ENCODE data around the gene PITPNC1.
"Not testable (repeated sequence)": the region's sequence is repeated elsewhere in the genome, so short reads cannot be mapped to it uniquely, and the experiment has no call there.

Gene PITPNC1

DNA sequence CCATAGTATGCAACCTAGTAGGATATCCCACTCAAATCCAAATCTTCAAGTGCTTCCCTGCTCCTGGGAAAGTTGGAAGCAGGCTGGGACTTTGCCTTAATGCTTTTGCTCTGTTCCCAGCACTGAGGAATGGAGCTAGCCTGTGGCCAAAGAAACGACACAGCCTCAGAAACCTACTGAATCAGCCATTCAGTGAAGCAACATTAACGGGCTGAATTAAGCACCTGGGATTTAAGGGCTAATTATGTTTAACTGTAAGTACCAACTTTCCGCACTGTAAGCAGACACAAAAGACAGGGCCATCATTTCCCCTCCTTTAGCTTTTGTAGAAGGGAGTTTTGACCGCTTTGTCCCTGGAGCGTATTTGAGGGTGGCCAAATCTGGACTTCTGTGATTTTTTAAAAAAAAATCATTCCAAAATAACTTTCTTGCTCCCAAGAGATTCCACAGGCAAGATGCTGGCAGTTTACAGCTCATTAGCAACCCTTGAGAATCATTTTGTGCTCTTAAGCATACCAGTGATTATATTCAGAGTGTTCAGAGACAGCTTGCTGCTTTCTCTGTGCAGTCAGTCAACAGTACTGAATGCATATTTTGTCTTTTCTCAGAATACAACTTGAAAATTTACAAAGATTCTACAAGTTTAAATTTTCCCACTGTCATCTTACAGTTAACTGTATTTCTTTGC lies 323.1 kb downstream of the PITPNC1 start:
- Histone ChIP-seq H3K27me3 (replicated peaks; ENCODE audit: insufficient read depth, low read length) (no peaks in the 10 kb centered on the region), H3K9me3 (replicated peaks; ENCODE audit: insufficient read depth, low read length) (no peaks in the 10 kb centered on the region), H3K79me2 (ENCODE audit: low read length) (no peaks in the 10 kb centered on the region), H3K9ac (ENCODE audit: low read length) (no peak overlapping the region), H3K27ac (ENCODE audit: low read length) (no peak overlapping the region), H3F3A (ENCODE audit: insufficient read depth, low read length) (no peaks in the 10 kb centered on the region; the same call in 1 of the 2 replicates), H2AFZ (ENCODE audit: low read length) (no peak overlapping the region), H3K36me3 (replicated peaks; ENCODE audit: insufficient read depth, low read length) (no peaks in the 10 kb centered on the region), H3K4me1 (ENCODE audit: low read length) (no peaks in the 10 kb centered on the region), H3K4me3 (ENCODE audit: low read length) (no peak overlapping the region), H3K9me2 (replicated peaks; ENCODE audit: insufficient read depth, low read length) (no peaks in the 10 kb centered on the region), H4K20me1 (ENCODE audit: insufficient read depth, low read length) (no peaks in the 10 kb centered on the region), H3K4me2 (ENCODE audit: low read depth, low read length) (no peak overlapping the region)
- DNase-seq = no peak
- TF ChIP-seq EZH2 (optimal IDR thresholded peaks at IDR 0.05; ENCODE audit: low read depth, low read length) (no peak), EZH2phosphoT487 (IDR thresholded peaks at IDR 0.05; ENCODE audit: low read length) (no peak)
- TF ChIP-seq, protein P1, sequence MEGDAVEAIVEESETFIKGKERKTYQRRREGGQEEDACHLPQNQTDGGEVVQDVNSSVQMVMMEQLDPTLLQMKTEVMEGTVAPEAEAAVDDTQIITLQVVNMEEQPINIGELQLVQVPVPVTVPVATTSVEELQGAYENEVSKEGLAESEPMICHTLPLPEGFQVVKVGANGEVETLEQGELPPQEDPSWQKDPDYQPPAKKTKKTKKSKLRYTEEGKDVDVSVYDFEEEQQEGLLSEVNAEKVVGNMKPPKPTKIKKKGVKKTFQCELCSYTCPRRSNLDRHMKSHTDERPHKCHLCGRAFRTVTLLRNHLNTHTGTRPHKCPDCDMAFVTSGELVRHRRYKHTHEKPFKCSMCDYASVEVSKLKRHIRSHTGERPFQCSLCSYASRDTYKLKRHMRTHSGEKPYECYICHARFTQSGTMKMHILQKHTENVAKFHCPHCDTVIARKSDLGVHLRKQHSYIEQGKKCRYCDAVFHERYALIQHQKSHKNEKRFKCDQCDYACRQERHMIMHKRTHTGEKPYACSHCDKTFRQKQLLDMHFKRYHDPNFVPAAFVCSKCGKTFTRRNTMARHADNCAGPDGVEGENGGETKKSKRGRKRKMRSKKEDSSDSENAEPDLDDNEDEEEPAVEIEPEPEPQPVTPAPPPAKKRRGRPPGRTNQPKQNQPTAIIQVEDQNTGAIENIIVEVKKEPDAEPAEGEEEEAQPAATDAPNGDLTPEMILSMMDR (IDR thresholded peaks at IDR 0.05; ENCODE audit: low read length) = no peak

- Histone ChIP-seq H2AFZ (ENCODE audit: low read length) (no peak overlapping the region), H3K36me3 (replicated peaks; ENCODE audit: insufficient read depth, low read length) (no peaks in the 10 kb centered on the region), H3K9ac (ENCODE audit: low read length) (no peak overlapping the region), H3K9me3 (replicated peaks; ENCODE audit: insufficient read depth, low read length) (no peaks in the 10 kb centered on the region), H3F3A (ENCODE audit: insufficient read depth, low read length) (no peaks in the 10 kb centered on the region; the same call in 1 of the 2 replicates), H3K4me1 (ENCODE audit: low read length) (no peaks in the 10 kb centered on the region), H3K9me2 (replicated peaks; ENCODE audit: insufficient read depth, low read length) (no peaks in the 10 kb centered on the region), H4K20me1 (ENCODE audit: insufficient read depth, low read length) (no peaks in the 10 kb centered on the region), H3K27ac (ENCODE audit: low read length) (no peak overlapping the region), H3K79me2 (ENCODE audit: low read length) (no peaks in the 10 kb centered on the region), H3K4me3 (ENCODE audit: low read length) (no peak overlapping the region), H3K27me3 (replicated peaks; ENCODE audit: insufficient read depth, low read length) (no peaks in the 10 kb centered on the region), H3K4me2 (ENCODE audit: low read depth, low read length) (no peak overlapping the region)
- DNase-seq = no peak
- TF ChIP-seq EZH2phosphoT487 (IDR thresholded peaks at IDR 0.05; ENCODE audit: low read length) (no peak), EZH2 (optimal IDR thresholded peaks at IDR 0.05; ENCODE audit: low read depth, low read length) (no peak)
- TF ChIP-seq, protein P1 (IDR thresholded peaks at IDR 0.05; ENCODE audit: low read length) = no peak
Measured at GRCh38 chr17:67700725-67701119, 323.6 kb downstream of the PITPNC1 start.

DNA sequence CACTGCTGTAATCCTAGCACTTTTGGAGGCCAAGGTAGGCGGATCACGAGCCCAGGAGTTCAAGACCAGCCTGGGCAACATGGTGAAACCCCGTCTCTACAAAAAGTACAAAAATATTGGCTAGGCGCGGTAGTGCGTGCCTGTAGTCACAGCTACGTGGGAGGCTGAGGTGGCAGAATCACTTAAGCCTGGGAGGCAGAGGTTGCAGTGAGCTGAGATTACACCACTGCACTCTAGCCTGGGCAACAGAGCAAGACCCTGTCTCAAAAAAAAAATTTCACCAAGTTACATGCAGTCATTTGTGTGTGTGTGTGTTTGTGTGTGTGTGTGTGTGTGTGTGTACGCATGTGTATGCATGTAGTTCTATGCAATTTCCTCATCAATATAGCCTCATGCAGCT lies 325.8 kb downstream of the PITPNC1 start:
- not testable (repeated sequence) for H3F3A ChIP-seq (ENCODE audit: insufficient read depth, low read length); H3K27ac ChIP-seq (ENCODE audit: low read length); H2AFZ ChIP-seq (ENCODE audit: low read length); H3K9me2 ChIP-seq (replicated peaks; ENCODE audit: insufficient read depth, low read length); H3K27me3 ChIP-seq (replicated peaks; ENCODE audit: insufficient read depth, low read length); H3K4me2 ChIP-seq (ENCODE audit: low read depth, low read length); H3K79me2 ChIP-seq (ENCODE audit: low read length); H3K9me3 ChIP-seq (replicated peaks; ENCODE audit: insufficient read depth, low read length); H3K9ac ChIP-seq (ENCODE audit: low read length); H4K20me1 ChIP-seq (ENCODE audit: insufficient read depth, low read length); DNase-seq; H3K4me3 ChIP-seq (ENCODE audit: low read length); H3K4me1 ChIP-seq (ENCODE audit: low read length); H3K36me3 ChIP-seq (replicated peaks; ENCODE audit: insufficient read depth, low read length)

DNA sequence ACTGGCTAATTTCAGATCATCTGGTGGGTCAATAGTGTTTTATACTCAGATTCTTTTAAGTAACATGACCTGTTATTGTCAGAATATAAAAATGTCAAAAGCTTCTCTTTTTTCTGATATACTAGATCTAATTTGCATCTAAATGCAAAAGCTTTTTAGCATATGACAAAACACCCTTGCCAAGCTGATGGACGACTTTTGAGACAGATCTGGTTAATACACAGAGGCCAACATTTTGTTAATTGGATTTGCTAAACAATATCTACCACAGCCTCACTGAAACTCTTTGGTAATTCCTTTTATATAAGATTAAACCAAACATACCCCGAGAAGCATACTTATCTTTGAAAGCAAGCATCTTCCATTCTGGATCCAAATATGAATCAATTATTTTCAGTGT lies 330.4 kb downstream of the PITPNC1 start:
- Histone ChIP-seq H3K9ac (ENCODE audit: low read length) (no peak overlapping the region), H3K4me3 (ENCODE audit: low read length) (no peak overlapping the region), H3K36me3 (replicated peaks; ENCODE audit: insufficient read depth, low read length) (no peaks in the 10 kb centered on the region), H3K4me2 (ENCODE audit: low read depth, low read length) (no peak overlapping the region), H2AFZ (ENCODE audit: low read length) (no peak overlapping the region), H3K79me2 (ENCODE audit: low read length) (no peaks in the 10 kb centered on the region), H4K20me1 (ENCODE audit: insufficient read depth, low read length) (no peaks in the 10 kb centered on the region), H3K27ac (ENCODE audit: low read length) (no peak overlapping the region), H3F3A (ENCODE audit: insufficient read depth, low read length) (no peaks in the 10 kb centered on the region), H3K27me3 (replicated peaks; ENCODE audit: insufficient read depth, low read length) (no peaks in the 10 kb centered on the region), H3K4me1 (ENCODE audit: low read length) (no peaks in the 10 kb centered on the region), H3K9me2 (replicated peaks; ENCODE audit: insufficient read depth, low read length) (no peaks in the 10 kb centered on the region), H3K9me3 (replicated peaks; ENCODE audit: insufficient read depth, low read length) (no peaks in the 10 kb centered on the region)
- TF ChIP-seq EZH2 (optimal IDR thresholded peaks at IDR 0.05; ENCODE audit: low read depth, low read length) (no peak), EZH2phosphoT487 (IDR thresholded peaks at IDR 0.05; ENCODE audit: low read length) (no peak)
- TF ChIP-seq, protein P1 (IDR thresholded peaks at IDR 0.05; ENCODE audit: low read length) = no peak
- DNase-seq = no peak
